ENCODE results near the gene ADAM29. TPM values are rescaled to one million over a fixed set of nuclear protein-coding genes. Genes with fewer than 3 reads are reported as not detected.

ADAM29 gene
- total and polyA plus RNA-seq, 9 of the 15 experiments (the other 6 are each of a cell fraction or from before 2014, with no cell fraction given) = not detected

DNA sequence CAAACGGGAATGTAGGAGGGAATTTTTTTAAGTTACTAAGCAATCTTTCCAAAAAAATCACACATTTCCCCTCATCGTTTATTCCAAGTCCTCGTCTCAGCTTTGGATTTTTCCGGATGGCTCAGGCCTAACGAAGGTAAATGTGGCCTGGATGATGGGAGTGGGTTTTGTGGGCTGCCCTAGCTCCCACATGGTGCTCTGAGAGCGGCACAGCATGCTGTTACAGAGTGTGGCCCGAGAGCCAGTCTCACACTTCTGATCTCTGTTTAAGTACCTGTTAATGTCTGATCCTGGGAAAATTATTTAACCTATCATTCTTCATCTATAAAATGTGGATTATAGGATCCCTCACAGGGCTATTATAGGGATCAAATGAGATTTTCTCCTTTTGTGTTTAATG lies 38.2 kb upstream of the ADAM29 start:
- no peaks in the 10 kb centered on the region for H4K20me1 ChIP-seq (replicated peaks; ENCODE audit: control insufficient read depth, insufficient read depth, low read length)
- H2AFZ ChIP-seq (ENCODE audit: low read depth, low read length) = no peak overlapping the region
- in situ Hi-C loops (cut with MboI) (no loop called here), intact Hi-C loops (cut with micrococcal nuclease) (no loop called here)
- no peak for DNase-seq (ENCODE audit: extremely low read depth in 1 of 4, low spot score in 3 of 4)
- ChIA-PET CTCF (ENCODE audit: low intra/inter-chr PET ratio) (no interaction called here), POLR2A (no interaction called here)
- H3K36me3 ChIP-seq (ENCODE audit: control insufficient read depth, insufficient read depth, low read length) = no peaks in the 10 kb centered on the region
- no peak overlapping the region for H3K4me2 ChIP-seq (ENCODE audit: insufficient read depth, low read length)
- H3K27ac ChIP-seq (ENCODE audit: extremely low read depth, low read depth, low read length) = no peak overlapping the region
- H3K4me3 ChIP-seq = no peak overlapping the region
- 2% methylated on average over 7 of the region's 7 CpGs for WGBS (ENCODE audit: insufficient coverage, low coverage, missing lambda C conversion rate)
- H3K4me1 ChIP-seq (replicated peaks in 1 of 2; ENCODE audit: control insufficient read depth in 2 of 2, insufficient read depth in 2 of 2, low read length in 2 of 2) = no peaks in the 10 kb centered on the region
- no peaks in the 10 kb centered on the region for H3K9me3 ChIP-seq (replicated peaks; ENCODE audit: control insufficient read depth, insufficient read depth, low read depth, low read length)
- no peak for ATAC-seq
- no TSS peak for BruUV-seq (replicated peaks)
- FAIRE-seq = no peak
- H3K9ac ChIP-seq (ENCODE audit: insufficient read depth in 1 of 2, low read depth in 2 of 2, low read length in 2 of 2) = no peak overlapping the region
- TF ChIP-seq, protein P1, sequence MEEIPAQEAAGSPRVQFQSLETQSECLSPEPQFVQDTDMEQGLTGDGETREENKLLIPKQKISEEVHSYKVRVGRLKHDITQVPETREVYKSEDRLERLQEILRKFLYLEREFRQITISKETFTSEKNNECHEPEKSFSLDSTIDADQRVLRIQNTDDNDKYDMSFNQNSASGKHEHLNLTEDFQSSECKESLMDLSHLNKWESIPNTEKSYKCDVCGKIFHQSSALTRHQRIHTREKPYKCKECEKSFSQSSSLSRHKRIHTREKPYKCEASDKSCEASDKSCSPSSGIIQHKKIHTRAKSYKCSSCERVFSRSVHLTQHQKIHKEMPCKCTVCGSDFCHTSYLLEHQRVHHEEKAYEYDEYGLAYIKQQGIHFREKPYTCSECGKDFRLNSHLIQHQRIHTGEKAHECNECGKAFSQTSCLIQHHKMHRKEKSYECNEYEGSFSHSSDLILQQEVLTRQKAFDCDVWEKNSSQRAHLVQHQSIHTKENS (CRISPR knock-in tag; IDR thresholded peaks at IDR 0.05) = no peak
- TF ChIP-seq, protein P2, sequence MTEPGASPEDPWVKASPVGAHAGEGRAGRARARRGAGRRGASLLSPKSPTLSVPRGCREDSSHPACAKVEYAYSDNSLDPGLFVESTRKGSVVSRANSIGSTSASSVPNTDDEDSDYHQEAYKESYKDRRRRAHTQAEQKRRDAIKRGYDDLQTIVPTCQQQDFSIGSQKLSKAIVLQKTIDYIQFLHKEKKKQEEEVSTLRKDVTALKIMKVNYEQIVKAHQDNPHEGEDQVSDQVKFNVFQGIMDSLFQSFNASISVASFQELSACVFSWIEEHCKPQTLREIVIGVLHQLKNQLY (CRISPR knock-in tag; conservative IDR thresholded peaks at IDR 0.05) = no peak
- TF ChIP-seq EWSR1 (IDR thresholded peaks at IDR 0.05; ENCODE audit: borderline replicate concordance, low read depth, partially characterized antibody) (no peak), RBFOX2 (IDR thresholded peaks at IDR 0.05; ENCODE audit: low read depth, low read length) (no peak), CBX5 (IDR thresholded peaks at IDR 0.05; ENCODE audit: borderline replicate concordance, low read depth) (no peak), PTTG1 (tag; IDR thresholded peaks at IDR 0.05; ENCODE audit: low read depth) (no peak), ZNF586 (CRISPR knock-in tag; conservative IDR thresholded peaks at IDR 0.05) (no peak), PHF21A (IDR thresholded peaks at IDR 0.05; ENCODE audit: borderline replicate concordance, low read depth) (no peak), PCBP1 (IDR thresholded peaks at IDR 0.05; ENCODE audit: low read depth, low read length, poor library complexity, severe bottlenecking) (no peak), MAZ (CRISPR knock-in tag; conservative IDR thresholded peaks at IDR 0.05 in 1 of 2, IDR thresholded peaks at IDR 0.05 in 1 of 2) (no peak), KHSRP (IDR thresholded peaks at IDR 0.05) (no peak), TEAD4 (IDR thresholded peaks at IDR 0.05; ENCODE audit: low read length) (no peak), TEAD4 (CRISPR knock-in tag; IDR thresholded peaks at IDR 0.05; ENCODE audit: borderline replicate concordance) (no peak), ZEB2 (IDR thresholded peaks at IDR 0.05) (no peak), PML (IDR thresholded peaks at IDR 0.05; ENCODE audit: low read length) (no peak), ZNF551 (CRISPR knock-in tag; IDR thresholded peaks at IDR 0.05) (no peak)
- TF ChIP-seq, protein P3, sequence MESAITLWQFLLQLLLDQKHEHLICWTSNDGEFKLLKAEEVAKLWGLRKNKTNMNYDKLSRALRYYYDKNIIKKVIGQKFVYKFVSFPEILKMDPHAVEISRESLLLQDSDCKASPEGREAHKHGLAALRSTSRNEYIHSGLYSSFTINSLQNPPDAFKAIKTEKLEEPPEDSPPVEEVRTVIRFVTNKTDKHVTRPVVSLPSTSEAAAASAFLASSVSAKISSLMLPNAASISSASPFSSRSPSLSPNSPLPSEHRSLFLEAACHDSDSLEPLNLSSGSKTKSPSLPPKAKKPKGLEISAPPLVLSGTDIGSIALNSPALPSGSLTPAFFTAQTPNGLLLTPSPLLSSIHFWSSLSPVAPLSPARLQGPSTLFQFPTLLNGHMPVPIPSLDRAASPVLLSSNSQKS (CRISPR knock-in tag; IDR thresholded peaks at IDR 0.05) = no peak
- no peaks in the 10 kb centered on the region for H3K79me2 ChIP-seq (ENCODE audit: control insufficient read depth, insufficient read depth, low read length)
- no peaks in the 10 kb centered on the region for H3K9me1 ChIP-seq (ENCODE audit: control insufficient read depth, insufficient read depth, low read length)
- no peaks in the 10 kb centered on the region for H3K27me3 ChIP-seq (ENCODE audit: control insufficient read depth in 2 of 2, insufficient read depth in 2 of 2, low read length in 2 of 2)
